ENCODE data around the gene BDKRB2.

GRCh38 chr14:96243785-96244184 lies 39.1 kb downstream of the BDKRB2 start:
- no peak for TF ChIP-seq EZH2phosphoT487 (IDR thresholded peaks at IDR 0.05; ENCODE audit: low read depth, severe bottlenecking, unreplicated experiment)
- TF ChIP-seq, protein P1, sequence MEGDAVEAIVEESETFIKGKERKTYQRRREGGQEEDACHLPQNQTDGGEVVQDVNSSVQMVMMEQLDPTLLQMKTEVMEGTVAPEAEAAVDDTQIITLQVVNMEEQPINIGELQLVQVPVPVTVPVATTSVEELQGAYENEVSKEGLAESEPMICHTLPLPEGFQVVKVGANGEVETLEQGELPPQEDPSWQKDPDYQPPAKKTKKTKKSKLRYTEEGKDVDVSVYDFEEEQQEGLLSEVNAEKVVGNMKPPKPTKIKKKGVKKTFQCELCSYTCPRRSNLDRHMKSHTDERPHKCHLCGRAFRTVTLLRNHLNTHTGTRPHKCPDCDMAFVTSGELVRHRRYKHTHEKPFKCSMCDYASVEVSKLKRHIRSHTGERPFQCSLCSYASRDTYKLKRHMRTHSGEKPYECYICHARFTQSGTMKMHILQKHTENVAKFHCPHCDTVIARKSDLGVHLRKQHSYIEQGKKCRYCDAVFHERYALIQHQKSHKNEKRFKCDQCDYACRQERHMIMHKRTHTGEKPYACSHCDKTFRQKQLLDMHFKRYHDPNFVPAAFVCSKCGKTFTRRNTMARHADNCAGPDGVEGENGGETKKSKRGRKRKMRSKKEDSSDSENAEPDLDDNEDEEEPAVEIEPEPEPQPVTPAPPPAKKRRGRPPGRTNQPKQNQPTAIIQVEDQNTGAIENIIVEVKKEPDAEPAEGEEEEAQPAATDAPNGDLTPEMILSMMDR (IDR thresholded peaks at IDR 0.05; ENCODE audit: poor library complexity), result no peak
